HCT116 (cell line): ENCODE results near the gene SEPTIN8. TPM values are rescaled to one million over a fixed set of nuclear protein-coding genes. Genes with fewer than 3 reads are reported as not detected.

Experiments used
- ATAC-seq: fragments of 200-7000 bp; cut with Tn5 transposase; 2 replicates; pipeline ENCODE4 v1.9.1; 2020; ENCODE audit warnings: mild to moderate bottlenecking, moderate library complexity
- BruUV-seq: library from RNA; stranded (reverse); fragments of 400-500 nt; replicated peaks from 2 replicates; lab custom pipeline; 2021; lab: Mats Ljungman, UMichigan
- CTCF ChIA-PET: fragments of 300-600 bp; sonication (Branson Sonifier 250); formaldehyde crosslinking; loops from one replicate; lab custom pipeline; 2021; ENCODE audit warnings: antibody characterized with exemption; lab: Charles Lee
- POLR2A ChIA-PET: fragments of 300-600, 350-600 bp; sonication (Branson Sonifier 250); formaldehyde crosslinking; loops from one replicate; lab custom pipeline; 2021; ENCODE audit warnings: antibody characterized with exemption; lab: Charles Lee
- RAD21 ChIA-PET, 2 experiments: fragments of 300-600 bp; sonication (Branson Sonifier 250); formaldehyde crosslinking; loops; one replicate each; lab custom pipeline; 2023; ENCODE audit warnings: low total read pairs in 2 of 2; ENCODE audit not compliant: uncharacterized antibody in 2 of 2, unreplicated experiment in 2 of 2, low non-redundant PET in 1 of 2; lab: Charles Lee
- DNase-seq: peaks from one replicate; pipeline ENCODE4 v3.0.0-alpha.2; 2010; ENCODE audit warnings: low read depth, low spot score
- H2AFZ ChIP-seq: fragments of 200-600 bp; shearing (Covaris generic), sonication (generic); 2 replicates; pipeline ENCODE4 v1.6.1; 2017; ENCODE audit warnings: low read depth, mixed run types, mixed read lengths, antibody characterized with exemption, low read length; ENCODE audit not compliant: poor library complexity, severe bottlenecking
- H3K27ac ChIP-seq: 2 replicates; pipeline ENCODE4 v1.5.1; 2012; ENCODE audit warnings: low read depth, low read length
- H3K27me3 ChIP-seq: fragments of 200-600 bp; sonication (generic); 2 replicates; pipeline ENCODE4 v1.6.1; 2016; ENCODE audit warnings: mixed run types, low read length, mixed read lengths; ENCODE audit not compliant: insufficient read depth
- H3K36me3 ChIP-seq, 2 experiments: fragments of 200-500 bp in 1 of 2; fragments of 200-600 bp in 1 of 2; sonication (Bioruptor generic) in 1 of 2; sonication (generic) in 1 of 2; 2 replicates each; pipeline versions ENCODE4 v1.5.1 to v1.6.1; 2014 to 2016; ENCODE audit warnings: low read length in 2 of 2, inconsistent platforms in 1 of 2, mixed read lengths in 1 of 2, mixed run types in 1 of 2; ENCODE audit not compliant: insufficient read depth in 2 of 2, control insufficient read depth in 1 of 2
- H3K4me1 ChIP-seq, 2 experiments: fragments of 200-600 bp in 1 of 2; sonication (generic) in 1 of 2; 2 replicates each; pipeline versions ENCODE4 v1.5.1 to v1.6.1; 2012 to 2017; ENCODE audit warnings: low read length in 2 of 2, inconsistent platforms in 1 of 2, mild to moderate bottlenecking in 1 of 2, mixed read lengths in 1 of 2, mixed run types in 1 of 2, moderate library complexity in 1 of 2; ENCODE audit not compliant: insufficient read depth in 2 of 2, control insufficient read depth in 1 of 2
- H3K4me2 ChIP-seq: fragments of 200-600 bp; sonication (generic); 2 replicates; pipeline ENCODE4 v1.6.1; 2017; ENCODE audit warnings: mixed run types, low read length, mixed read lengths
- H3K4me3 ChIP-seq, 2 experiments: fragments of 200-600 bp in 1 of 2; sonication (generic) in 1 of 2; replicated peaks in 1 of 2; 2 replicates each; pipeline ENCODE4 v1.5.1; 2011 to 2016; ENCODE audit warnings: low read length in 2 of 2, control low read depth in 1 of 2, low read depth in 1 of 2, mild to moderate bottlenecking in 1 of 2, mixed read lengths in 1 of 2, mixed run types in 1 of 2
- H3K79me2 ChIP-seq: fragments of 200-600 bp; sonication (generic); 2 replicates; pipeline ENCODE4 v1.6.1; 2017; ENCODE audit warnings: mild to moderate bottlenecking, mixed run types, low read length, moderate library complexity, mixed read lengths; ENCODE audit not compliant: insufficient read depth
- H3K9ac ChIP-seq: fragments of 200-600 bp; sonication (generic); 2 replicates; pipeline ENCODE4 v1.6.1; 2016; ENCODE audit warnings: low read length, mixed read lengths
- H3K9me2 ChIP-seq: fragments of 200-600 bp; sonication (generic), shearing (Covaris generic); 2 replicates; pipeline ENCODE4 v1.6.1; 2017; ENCODE audit warnings: mixed run types, mild to moderate bottlenecking, moderate library complexity; ENCODE audit not compliant: insufficient read depth
- H3K9me3 ChIP-seq, 2 experiments: fragments of 200-500 bp in 1 of 2; fragments of 200-600 bp in 1 of 2; sonication (Bioruptor generic) in 1 of 2; sonication (generic) in 1 of 2; 2 replicates each; pipeline ENCODE4 v1.6.1; 2014 to 2017; ENCODE audit warnings: low read length in 2 of 2, mixed read lengths in 2 of 2, inconsistent platforms in 1 of 2, low read depth in 1 of 2, mild to moderate bottlenecking in 1 of 2, mixed run types in 1 of 2, moderate library complexity in 1 of 2; ENCODE audit not compliant: control insufficient read depth in 1 of 2, insufficient read depth in 1 of 2
- H4K20me1 ChIP-seq: fragments of 200-600 bp; sonication (generic), shearing (Covaris generic); 2 replicates; pipeline ENCODE4 v1.6.1; 2017; ENCODE audit warnings: mixed run types, mild to moderate bottlenecking, moderate library complexity; ENCODE audit not compliant: insufficient read depth
- ATF3 ChIP-seq: IDR thresholded peaks from 2 replicates; pipeline ENCODE4 v1.6.1; 2012
- CBX3 ChIP-seq: IDR thresholded peaks from 2 replicates; pipeline ENCODE4 v1.6.1; 2012; ENCODE audit warnings: low read depth
- CEBPB ChIP-seq: IDR thresholded peaks from 2 replicates; pipeline ENCODE4 v1.6.1; 2012; ENCODE audit warnings: low read depth
- EGR1 ChIP-seq: IDR thresholded peaks from 2 replicates; pipeline ENCODE4 v1.6.1; 2012; ENCODE audit warnings: low read depth
- ELF1 ChIP-seq: IDR thresholded peaks from 2 replicates; pipeline ENCODE4 v1.6.1; 2012; ENCODE audit warnings: low read depth, borderline replicate concordance
- EZH2 ChIP-seq: fragments of 200-600 bp; sonication (generic); IDR thresholded peaks from 2 replicates; pipeline ENCODE4 v1.6.1; 2017; ENCODE audit warnings: antibody characterized with exemption, mixed run types
- EZH2phosphoT487 ChIP-seq: fragments of 200-600 bp; IDR thresholded peaks from 2 replicates; pipeline ENCODE4 v1.6.1; 2018; ENCODE audit warnings: antibody characterized with exemption, borderline replicate concordance
- FOSL1 ChIP-seq: IDR thresholded peaks from 2 replicates; pipeline ENCODE4 v1.6.1; 2012; ENCODE audit warnings: low read depth
- JUND ChIP-seq: IDR thresholded peaks from 2 replicates; pipeline ENCODE4 v1.6.1; 2012
- MAX ChIP-seq: IDR thresholded peaks from 2 replicates; pipeline ENCODE4 v1.6.1; 2012
- POLR2A ChIP-seq: IDR thresholded peaks from 2 replicates; pipeline ENCODE4 v1.7.0; 2011; ENCODE audit warnings: borderline replicate concordance; ENCODE audit not compliant: insufficient read depth, insufficient read length; ENCODE audit errors: extremely low read depth
- RAD21 ChIP-seq: IDR thresholded peaks from 2 replicates; pipeline ENCODE4 v1.6.1; 2012; ENCODE audit warnings: low read depth, mild to moderate bottlenecking
- REST ChIP-seq: IDR thresholded peaks from 2 replicates; pipeline ENCODE4 v1.6.1; 2012; ENCODE audit warnings: low read depth
- SIN3A ChIP-seq: IDR thresholded peaks from 2 replicates; pipeline ENCODE4 v1.6.1; 2012; ENCODE audit warnings: low read depth
- SRF ChIP-seq: IDR thresholded peaks from 2 replicates; pipeline ENCODE4 v1.6.1; 2012; ENCODE audit warnings: low read depth
- TCF7L2 ChIP-seq: IDR thresholded peaks from 2 replicates; pipeline ENCODE4 v1.7.0; 2011; ENCODE audit warnings: borderline replicate concordance, inconsistent platforms; ENCODE audit not compliant: insufficient read depth, insufficient read length; ENCODE audit errors: extremely low read depth
- YY1 ChIP-seq: IDR thresholded peaks from 2 replicates; pipeline ENCODE4 v1.6.1; 2011; ENCODE audit warnings: low read length, low read depth, moderate library complexity, mild to moderate bottlenecking; ENCODE audit not compliant: insufficient replicate concordance; ENCODE audit errors: extremely low read depth
- ZBTB33 ChIP-seq: IDR thresholded peaks from 2 replicates; pipeline ENCODE4 v1.6.1; 2011; ENCODE audit warnings: mild to moderate bottlenecking, low read length, moderate library complexity; ENCODE audit not compliant: insufficient replicate concordance; ENCODE audit errors: extremely low read depth
- ZFX ChIP-seq: fragments of 450-650 bp; IDR thresholded peaks from 2 replicates; pipeline ENCODE4 v1.6.1; 2017
- ZNF274 ChIP-seq: fragments of 200-500 bp; sonication (Bioruptor generic); IDR thresholded peaks from 2 replicates; pipeline ENCODE4 v1.6.1; 2014; ENCODE audit warnings: mild to moderate bottlenecking, low read depth, low read length, inconsistent platforms
- intact Hi-C: fragments of 100-400 bp; cut with micrococcal nuclease; formaldehyde crosslinking; loops from 2 replicates; pipeline ENCODE4 v1.10.0; 2022
- total RNA-seq: library from RNA; stranded (reverse); gene quantifications from one replicate; pipeline ENCODE4 v1.2.1, GENCODE V29; 2021; ENCODE audit not compliant: unreplicated experiment

Gene SEPTIN8
- total RNA-seq, 1 experiment from 2014 or later: 34.6 TPM

- no peaks in the 10 kb centered on the region for H3K27me3 ChIP-seq
- RAD21 ChIA-PET: no interaction called here
- no peaks in the 10 kb centered on the region for H3K79me2 ChIP-seq
- intact Hi-C loops: loop anchor here (2.0 kb wide), 1 partner anchor 68 kb away; no protein-coding TSS in a partner anchor
- H3K9ac ChIP-seq: no peak overlapping the region
- no TSS peak for BruUV-seq
- no peaks in the 10 kb centered on the region for H4K20me1 ChIP-seq
- no peak overlapping the region for H2AFZ ChIP-seq
- POLR2A ChIA-PET: interaction anchor here (1.1 kb wide), 1 partner anchor 24 kb away, joined by 3 read pairs; no protein-coding TSS in a partner anchor
- DNase-seq (no peak), ATAC-seq (no peak)
- no peak overlapping the region for H3K27ac ChIP-seq
- no peak overlapping the region; the same call in 1 of the 2 replicates for H3K4me2 ChIP-seq
- no peaks in the 10 kb centered on the region for H3K36me3 ChIP-seq
- H3K9me3 ChIP-seq: no peaks in the 10 kb centered on the region
- H3K4me1 ChIP-seq: no peaks in the 10 kb centered on the region
- CTCF ChIA-PET: interaction anchor here (2.0 kb wide), 1 partner anchor 68 kb away, joined by 8 read pairs; no protein-coding TSS in a partner anchor
- H3K9me2 ChIP-seq: no peaks in the 10 kb centered on the region
- H3K4me3 ChIP-seq: no peak overlapping the region
- TF ChIP-seq REST: no peak
- no peak for TF ChIP-seq POLR2A
- TF ChIP-seq CEBPB: no peak
- TF ChIP-seq FOSL1: no peak
- no peak for TF ChIP-seq JUND
- no peak for TF ChIP-seq MAX
- TF ChIP-seq SIN3A: no peak
- no peak for TF ChIP-seq ZNF274
- no peak for TF ChIP-seq ZBTB33
- TF ChIP-seq ZFX: no peak
- TF ChIP-seq ATF3: no peak
- TF ChIP-seq RAD21: no peak
- TF ChIP-seq YY1: no peak
- TF ChIP-seq TCF7L2: no peak
- no peak for TF ChIP-seq ELF1
- no peak for TF ChIP-seq EZH2phosphoT487
- no peak for TF ChIP-seq EGR1
- TF ChIP-seq CBX3: no peak
- TF ChIP-seq EZH2: no peak
- TF ChIP-seq SRF: no peak
Measured at GRCh38 chr5:132752581-132753125, 24.4 kb downstream of the SEPTIN8 start.
